Osteoblast (primary cell): Measurements from ENCODE around the gene HEBP1. TPM values are rescaled to one million over a fixed set of nuclear protein-coding genes. Genes with fewer than 3 reads are reported as not detected.

Experiments used
- DNase-seq: peaks from one replicate; pipeline ENCODE4 v3.0.0; 2011; ENCODE audit warnings: low spot score, mixed read lengths; ENCODE audit not compliant: insufficient read length; ENCODE audit errors: missing footprints
- H2AFZ ChIP-seq: 2 replicates; pipeline ENCODE4 v1.6.0; 2011; ENCODE audit warnings: mild to moderate bottlenecking, low read length
- H3K27ac ChIP-seq: 2 replicates; pipeline ENCODE4 v1.5.1; 2011; ENCODE audit warnings: mild to moderate bottlenecking, low read depth, low read length, moderate library complexity
- H3K27me3 ChIP-seq: 2 replicates; pipeline ENCODE4 v1.6.0; 2012; ENCODE audit warnings: mild to moderate bottlenecking, control low read depth, inconsistent platforms, low read length, moderate library complexity; ENCODE audit not compliant: insufficient read depth
- H3K36me3 ChIP-seq: 2 replicates; pipeline ENCODE4 v1.5.1; 2011; ENCODE audit warnings: mild to moderate bottlenecking, low read length, control low read depth, moderate library complexity; ENCODE audit not compliant: insufficient read depth
- H3K4me1 ChIP-seq: 2 replicates; pipeline ENCODE4 v1.5.1; 2011; ENCODE audit warnings: mild to moderate bottlenecking, low read length, control low read depth, moderate library complexity; ENCODE audit not compliant: insufficient read depth
- H3K4me2 ChIP-seq: 2 replicates; pipeline ENCODE4 v1.6.0; 2011; ENCODE audit warnings: mild to moderate bottlenecking, low read length; ENCODE audit not compliant: insufficient read depth
- H3K4me3 ChIP-seq: fragments of 200-600 bp; sonication (generic); 3 replicates; pipeline ENCODE4 v1.5.1; 2012; ENCODE audit warnings: mild to moderate bottlenecking, low read length, inconsistent platforms; ENCODE audit not compliant: insufficient read depth
- H3K79me2 ChIP-seq: 2 replicates; pipeline ENCODE4 v1.6.0; 2012; ENCODE audit warnings: mild to moderate bottlenecking, low read length, control low read depth, inconsistent platforms; ENCODE audit not compliant: insufficient read depth
- H3K9me3 ChIP-seq: 2 replicates; pipeline ENCODE4 v1.5.1; 2011; ENCODE audit warnings: low read depth, low read length, control low read depth
- H4K20me1 ChIP-seq: 2 replicates; pipeline ENCODE4 v1.6.0; 2012; ENCODE audit warnings: mild to moderate bottlenecking, low read length, control low read depth; ENCODE audit not compliant: insufficient read depth
- total RNA-seq: library from RNA; depleted of rRNA; stranded (reverse); fragments of >200 nt; gene quantifications from 2 replicates; pipeline ENCODE4 v1.2.3, GENCODE V29; 2012
- TF ChIP-seq, protein P1 (sequence below): IDR thresholded peaks from 2 replicates; pipeline ENCODE4 v1.5.1; 2011; ENCODE audit warnings: mild to moderate bottlenecking, low read depth, low read length, moderate library complexity; ENCODE audit errors: extremely low read depth

The HEBP1 gene
- total RNA-seq, 1 donor: 16.6 TPM

DNA sequence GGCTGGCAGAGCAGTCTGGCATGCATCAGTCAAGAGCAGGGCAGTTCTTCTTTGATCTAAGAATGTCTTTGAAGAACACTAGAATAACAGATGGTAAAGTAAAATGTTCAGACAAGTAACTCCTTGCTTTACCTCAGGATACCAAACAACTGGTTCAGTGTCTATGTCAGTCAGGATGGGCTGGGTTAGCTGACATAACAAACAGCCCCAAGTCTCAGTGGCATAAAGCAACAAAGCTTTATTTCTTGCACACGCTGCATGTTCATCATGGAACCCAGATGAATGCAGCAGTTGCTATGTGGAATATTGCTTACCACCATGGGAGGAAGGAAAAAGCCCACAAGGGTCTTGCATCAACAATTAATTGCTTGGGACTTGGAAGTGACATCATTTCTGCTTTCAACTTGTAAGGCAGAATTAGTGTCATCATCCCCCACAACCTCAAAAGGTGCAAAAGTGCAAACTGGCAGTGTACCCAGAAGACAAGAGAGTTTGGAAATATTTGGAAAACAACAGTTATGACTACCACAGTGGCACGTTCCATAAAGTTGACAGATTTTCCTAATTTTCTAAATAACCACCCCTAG lies 69.3 kb downstream of the HEBP1 start:
- Histone ChIP-seq H4K20me1 (no peaks in the 10 kb centered on the region), H3K36me3 (no peaks in the 10 kb centered on the region), H3K79me2 (no peaks in the 10 kb centered on the region), H3K4me2 (no peak overlapping the region), H3K27ac (no peak overlapping the region), H2AFZ (no peak overlapping the region), H3K4me3 (no peak overlapping the region), H3K27me3 (no peaks in the 10 kb centered on the region), H3K9me3 (no peaks in the 10 kb centered on the region), H3K4me1 (peaks cover 14% of the 10 kb centered on the region)
- no peak for DNase-seq
- TF ChIP-seq, protein P1, sequence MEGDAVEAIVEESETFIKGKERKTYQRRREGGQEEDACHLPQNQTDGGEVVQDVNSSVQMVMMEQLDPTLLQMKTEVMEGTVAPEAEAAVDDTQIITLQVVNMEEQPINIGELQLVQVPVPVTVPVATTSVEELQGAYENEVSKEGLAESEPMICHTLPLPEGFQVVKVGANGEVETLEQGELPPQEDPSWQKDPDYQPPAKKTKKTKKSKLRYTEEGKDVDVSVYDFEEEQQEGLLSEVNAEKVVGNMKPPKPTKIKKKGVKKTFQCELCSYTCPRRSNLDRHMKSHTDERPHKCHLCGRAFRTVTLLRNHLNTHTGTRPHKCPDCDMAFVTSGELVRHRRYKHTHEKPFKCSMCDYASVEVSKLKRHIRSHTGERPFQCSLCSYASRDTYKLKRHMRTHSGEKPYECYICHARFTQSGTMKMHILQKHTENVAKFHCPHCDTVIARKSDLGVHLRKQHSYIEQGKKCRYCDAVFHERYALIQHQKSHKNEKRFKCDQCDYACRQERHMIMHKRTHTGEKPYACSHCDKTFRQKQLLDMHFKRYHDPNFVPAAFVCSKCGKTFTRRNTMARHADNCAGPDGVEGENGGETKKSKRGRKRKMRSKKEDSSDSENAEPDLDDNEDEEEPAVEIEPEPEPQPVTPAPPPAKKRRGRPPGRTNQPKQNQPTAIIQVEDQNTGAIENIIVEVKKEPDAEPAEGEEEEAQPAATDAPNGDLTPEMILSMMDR: no peak

- no peak overlapping the region for H3K4me3 ChIP-seq
- H4K20me1 ChIP-seq: no peaks in the 10 kb centered on the region
- H3K79me2 ChIP-seq: no peaks in the 10 kb centered on the region
- H3K27ac ChIP-seq: no peak overlapping the region
- TF ChIP-seq, protein P1: no peak
- DNase-seq: no peak
- no peak overlapping the region for H3K4me2 ChIP-seq
- no peaks in the 10 kb centered on the region for H3K36me3 ChIP-seq
- H3K9me3 ChIP-seq: no peaks in the 10 kb centered on the region
- no peaks in the 10 kb centered on the region for H3K27me3 ChIP-seq
- peaks cover 22% of the 10 kb centered on the region for H3K4me1 ChIP-seq
- no peak overlapping the region for H2AFZ ChIP-seq
Measured at GRCh38 chr12:12929696-12930095, 70.4 kb downstream of the HEBP1 start.

GRCh38 chr12:12927211-12928079 lies 72.6 kb downstream of the HEBP1 start:
- H3K4me1 ChIP-seq: peaks cover 22% of the 10 kb centered on the region
- no peak overlapping the region for H3K4me2 ChIP-seq
- DNase-seq: no peak
- H3K27me3 ChIP-seq: no peaks in the 10 kb centered on the region
- no peaks in the 10 kb centered on the region for H4K20me1 ChIP-seq
- H3K36me3 ChIP-seq: no peaks in the 10 kb centered on the region
- no peak overlapping the region for H3K4me3 ChIP-seq
- H2AFZ ChIP-seq: no peak overlapping the region
- H3K27ac ChIP-seq: no peak overlapping the region
- H3K79me2 ChIP-seq: no peaks in the 10 kb centered on the region
- no peaks in the 10 kb centered on the region for H3K9me3 ChIP-seq
- TF ChIP-seq, protein P1: no peak

DNA sequence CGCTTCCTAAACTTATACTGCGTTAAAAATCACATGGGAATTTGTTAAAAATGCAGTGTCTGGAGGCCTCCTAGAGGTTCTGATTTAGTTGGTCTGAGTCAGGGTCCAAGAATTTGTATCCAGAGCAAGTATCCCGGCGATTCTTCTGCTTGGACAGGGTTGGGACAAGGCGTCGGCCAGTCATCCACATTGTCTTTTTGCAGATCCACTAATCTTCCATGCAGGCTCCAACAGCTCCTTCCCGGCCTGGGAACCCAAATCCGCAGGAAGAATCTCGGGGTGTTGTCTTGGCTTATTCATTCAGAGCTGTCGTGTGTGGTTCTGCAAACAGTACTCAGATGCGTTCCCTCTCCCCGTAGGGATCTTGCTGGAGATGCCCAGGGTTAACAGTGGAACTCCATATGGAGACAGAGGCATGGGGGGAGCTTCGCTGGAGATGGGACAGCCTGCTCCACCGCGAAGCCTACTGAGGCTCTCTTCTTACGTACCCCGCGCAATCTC lies 73.4 kb downstream of the HEBP1 start:
- Histone ChIP-seq H3K36me3 (no peaks in the 10 kb centered on the region), H3K4me1 (peaks cover 29% of the 10 kb centered on the region), H3K27ac (peak overlapping the region; percentile 65), H3K9me3 (no peaks in the 10 kb centered on the region), H3K79me2 (no peaks in the 10 kb centered on the region), H3K4me2 (peak overlapping the region; percentile 53), H3K27me3 (no peaks in the 10 kb centered on the region), H4K20me1 (no peaks in the 10 kb centered on the region), H2AFZ (peak overlapping the region; percentile 68), H3K4me3 (peak overlapping the region; percentile 4)
- peak; percentile 86 for DNase-seq
- TF ChIP-seq, protein P1: no peak
